GM21423 (cell line): ENCODE results near the gene RNF40.
A peak's percentile ranks its signal among the peaks of the same experiment; 100 is the strongest.
"Not testable (repeated sequence)": the region's sequence is repeated elsewhere in the genome, so short reads cannot be mapped to it uniquely, and the experiment has no call there.

Experiments
- ATAC-seq: cut with Tn5 transposase; IDR thresholded peaks from one replicate; pipeline ENCODE4 v1.9.1; 2021; ENCODE audit warnings: mild to moderate bottlenecking, moderate library complexity; ENCODE audit not compliant: unreplicated experiment

Gene RNF40

DNA sequence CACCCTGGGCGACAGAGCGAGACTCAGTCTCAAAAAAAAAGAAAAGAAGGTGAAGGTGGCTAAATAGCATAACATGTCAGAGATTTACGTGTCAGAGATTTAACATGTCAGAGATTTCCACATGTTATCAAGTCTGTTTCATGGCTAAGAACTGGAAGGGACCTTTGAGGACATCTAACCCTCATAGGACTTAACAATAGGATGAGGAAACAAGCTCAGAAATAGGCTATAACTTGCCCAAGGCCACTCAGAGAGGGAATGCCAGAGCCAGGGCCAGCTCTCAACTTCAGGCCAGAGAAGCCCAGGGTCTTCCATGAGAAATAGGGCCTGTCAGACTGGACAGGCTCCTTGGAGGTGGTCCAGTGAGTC, 51.7 kb downstream of the RNF40 start:
- ATAC-seq = peak; percentile 18

DNA sequence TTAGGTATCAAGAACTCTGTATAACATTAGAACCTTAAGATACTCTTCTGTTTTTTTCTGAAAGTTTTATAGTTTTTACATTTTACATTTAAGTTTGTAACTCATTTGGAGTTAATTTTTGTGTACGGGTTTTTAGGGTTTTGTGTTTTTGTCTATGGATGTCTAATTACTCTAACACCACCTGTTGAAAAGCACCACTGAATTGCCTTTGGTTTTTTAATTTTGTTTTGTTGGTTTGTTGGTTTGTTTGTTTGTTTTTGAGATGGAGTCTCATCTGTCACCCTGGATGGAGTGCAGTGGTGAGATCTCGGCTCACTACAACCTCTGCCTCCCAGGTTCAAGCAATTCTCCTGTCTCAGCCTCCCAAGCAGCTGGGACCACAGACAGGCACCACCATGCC, 54.6 kb downstream of the RNF40 start:
- no peak for ATAC-seq

DNA sequence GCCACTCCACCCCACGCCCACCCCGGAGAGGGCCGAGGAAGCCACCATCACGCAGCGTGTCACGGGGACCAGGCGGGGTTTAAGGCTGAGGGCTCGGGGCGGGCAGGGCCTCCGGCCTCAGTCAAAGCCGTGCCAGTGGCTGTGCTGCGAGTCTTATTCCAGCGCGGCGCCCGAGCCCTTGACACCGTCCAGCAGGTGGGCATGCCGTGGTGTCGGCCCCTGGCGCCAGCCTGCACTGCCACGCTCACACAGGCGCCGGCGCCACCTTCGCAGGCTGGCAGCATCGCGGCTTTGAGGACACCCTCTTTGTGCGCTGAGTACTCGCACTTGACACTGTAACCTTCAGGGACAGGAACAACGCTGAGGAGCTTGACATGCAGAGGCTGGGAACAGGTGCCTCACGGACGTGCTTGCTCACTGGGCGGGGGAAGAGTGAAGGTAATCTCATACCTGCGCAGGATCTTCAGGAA, 58.9 kb downstream of the RNF40 start:
- ATAC-seq = no peak

DNA sequence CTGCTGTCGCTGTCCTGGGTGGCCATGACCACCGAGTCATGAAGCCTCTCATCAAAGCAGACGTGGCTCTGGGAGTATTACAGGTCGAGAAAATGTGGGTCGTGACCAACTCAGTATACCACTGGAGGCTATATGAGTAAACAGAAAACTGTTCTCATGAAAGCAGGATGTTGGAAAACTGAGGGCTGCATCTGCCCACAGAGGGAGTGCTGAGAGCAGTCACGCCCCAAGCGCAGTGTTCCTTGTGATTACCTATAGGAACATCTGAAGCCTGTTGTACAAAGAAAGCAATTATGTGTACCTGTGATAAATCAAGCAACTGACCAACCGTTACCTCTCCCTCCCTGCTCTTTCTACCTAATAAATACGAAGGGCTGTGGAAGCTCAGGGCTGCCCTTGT, 59.3 kb downstream of the RNF40 start:
- ATAC-seq = not testable (repeated sequence)

DNA sequence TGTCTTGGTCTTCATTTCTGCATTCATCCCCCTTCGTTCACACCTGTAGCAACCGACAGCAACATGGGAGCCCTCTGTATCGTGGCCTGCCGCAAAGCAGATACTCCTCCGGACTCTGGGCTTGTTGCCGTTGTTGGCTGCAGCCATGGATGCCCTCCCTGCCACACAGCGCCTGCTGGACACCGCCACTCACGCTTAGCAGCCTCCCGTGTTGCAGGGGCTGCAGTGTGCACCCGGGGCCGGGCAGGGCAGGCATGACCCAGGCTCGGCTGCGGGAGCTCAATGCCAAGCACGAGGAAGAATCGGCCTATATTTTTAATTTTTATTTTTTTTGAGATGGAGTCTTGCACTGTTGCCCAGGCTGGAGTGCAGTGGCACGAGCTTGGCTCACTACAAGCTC, 59.8 kb downstream of the RNF40 start:
- no peak for ATAC-seq
